Ovary (tissue), 9 donors: ENCODE data around the gene ASIP. TPM values are rescaled to one million over a fixed set of nuclear protein-coding genes. Genes with fewer than 3 reads are reported as not detected.
"Not testable (repeated sequence)": the region's sequence is repeated elsewhere in the genome, so short reads cannot be mapped to it uniquely, and the experiment has no call there.

ENCODE experiments used
- DNase-seq, 5 donors: peaks; one replicate each; pipeline ENCODE4 v3.0.0-alpha.2; 2019 to 2020
- H3K27ac ChIP-seq, 2 donors: fragments of 200-600 bp; one replicate each; pipeline versions ENCODE4 v1.5.1 to v1.8.0; 2019 to 2022
- H3K27me3 ChIP-seq: fragments of 200-600 bp; one replicate; pipeline ENCODE4 v1.8.0; 2022
- H3K36me3 ChIP-seq: fragments of 200-600 bp; sonication (generic); one replicate; pipeline ENCODE4 v1.5.1; 2019
- H3K4me1 ChIP-seq: one replicate; pipeline ENCODE4 v1.8.1; 2013; ENCODE audit warnings: mild to moderate bottlenecking, moderate library complexity; ENCODE audit not compliant: insufficient read depth
- H3K4me3 ChIP-seq: fragments of 200-600 bp; sonication (generic); one replicate; pipeline ENCODE4 v1.5.1; 2017
- H3K9me3 ChIP-seq, 2 donors: fragments of 200-600 bp in 1 of 2; sonication (generic) in 1 of 2; one replicate each; pipeline versions ENCODE4 v1.5.1 to v1.8.1; 2013 to 2019; ENCODE audit warnings: mild to moderate bottlenecking in 1 of 2, moderate library complexity in 1 of 2
- EP300 ChIP-seq: sonication (generic); formaldehyde crosslinking; IDR thresholded peaks from one replicate; pipeline ENCODE4 v1.6.1; 2017; ENCODE audit warnings: antibody characterized with exemption
- POLR2A ChIP-seq: fragments of 450-650 bp; IDR thresholded peaks from one replicate; pipeline ENCODE4 v1.6.1; 2017; ENCODE audit warnings: antibody characterized with exemption, mild to moderate bottlenecking, moderate library complexity
- WGBS, 3 donors: extraction: QIAGEN DNeasy Blood & Tissue Kit in 1 of 3; methylation state at CpG; one replicate each; pipeline versions ENCODE4 v1.1.5 to v1.1.7; 2013 to 2017; 5-methylcytosine and 5-hydroxymethylcytosine counted together
- intact Hi-C, 4 donors: fragments of 100-400 bp; cut with DNase I; formaldehyde crosslinking; loops; one replicate each; pipeline versions ENCODE4 v1.11.0 to v1.15.1; 2022 to 2023
- polyA plus RNA-seq, 2 donors: library from polyadenylated mRNA; stranded (reverse); fragments of 200-250 nt in 1 of 2; fragments of 350-450 nt in 1 of 2; fragmentation: Illumina TruSeq in 1 of 2; extraction: RNeasy Lipid Tissue Mini Kit (QIAGEN cat#74804) in 1 of 2; gene quantifications; one replicate each; pipeline ENCODE4 v1.2.3, GENCODE V29; 2013 to 2014
- total RNA-seq, 7 donors: library from RNA; depleted of rRNA in 2 of 7; stranded (reverse); fragments of >200 nt in 2 of 7; fragmentation: NEBNext Ultra II Directional in 3 of 7; extraction: Animal tissue kit (Norgen Biotek cat#: 25700) in 3 of 7; gene quantifications; one replicate each; pipeline versions ENCODE4 v1.1.0 to v1.2.4, GENCODE V29; 2016 to 2023
- TF ChIP-seq, protein P1 (sequence below), 3 donors: fragments of 450-650 bp in 2 of 3; fragments of 200-600 bp in 1 of 3; IDR thresholded peaks; one replicate each; pipeline versions ENCODE4 v1.5.1 to v1.8.0; 2016 to 2022; ENCODE audit warnings: antibody characterized with exemption in 3 of 3, mild to moderate bottlenecking in 1 of 3
- donor health status: DM: no; HTN: no; CAD: no; lungs with moderate emphysema.
- donor health status: DM: no; HTN: no; CAD: no.
- donor health status: Bipolar disorder and iron deficiency.
- donor health status: DM: yes; HTN: yes; CAD: no.
- donor health status: DM: no; HTN: no; CAD: no.
- donor health status: DM: yes; HTN: yes; CAD: no.

ASIP gene
- total and polyA plus RNA-seq, 9 donors: 0.37 to 57.1 (median 22.5) TPM

DNA sequence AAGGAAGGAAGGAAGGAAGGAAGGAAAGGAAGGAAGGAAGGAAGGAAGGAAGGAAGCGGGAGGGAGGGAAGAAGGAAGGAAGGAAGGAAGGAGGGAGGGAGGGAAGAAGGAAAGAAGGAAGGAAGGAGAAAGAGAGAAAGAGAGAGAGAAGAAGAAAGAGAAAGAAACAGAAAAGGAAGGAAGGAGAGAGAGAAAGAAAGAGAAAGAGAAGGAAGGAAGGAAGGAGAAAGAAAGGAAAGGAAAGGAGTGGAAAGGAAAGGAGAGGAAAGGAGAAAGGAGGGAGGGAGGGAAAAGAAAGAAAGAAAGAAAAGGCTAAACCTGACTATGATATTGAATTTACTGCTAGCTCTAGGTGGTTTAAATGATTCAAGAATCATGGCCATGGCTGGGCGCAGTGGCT is 5.3 kb upstream of the ASIP start:
- no peaks in the 10 kb centered on the region for H3K27me3 ChIP-seq
- no peaks in the 10 kb centered on the region for H3K4me1 ChIP-seq
- no peak overlapping the region for H3K27ac ChIP-seq
- no peaks in the 10 kb centered on the region for H3K9me3 ChIP-seq
- no peak overlapping the region for H3K4me3 ChIP-seq
- DNase-seq: no peak
- 95 to 100% (median 95%) methylated on average over 2 of the region's 2 CpGs for WGBS, 3 donors
- H3K36me3 ChIP-seq: no peaks in the 10 kb centered on the region
- intact Hi-C loops: no loop called here
- TF ChIP-seq POLR2A (no peak), EP300 (no peak)
- TF ChIP-seq, protein P1, sequence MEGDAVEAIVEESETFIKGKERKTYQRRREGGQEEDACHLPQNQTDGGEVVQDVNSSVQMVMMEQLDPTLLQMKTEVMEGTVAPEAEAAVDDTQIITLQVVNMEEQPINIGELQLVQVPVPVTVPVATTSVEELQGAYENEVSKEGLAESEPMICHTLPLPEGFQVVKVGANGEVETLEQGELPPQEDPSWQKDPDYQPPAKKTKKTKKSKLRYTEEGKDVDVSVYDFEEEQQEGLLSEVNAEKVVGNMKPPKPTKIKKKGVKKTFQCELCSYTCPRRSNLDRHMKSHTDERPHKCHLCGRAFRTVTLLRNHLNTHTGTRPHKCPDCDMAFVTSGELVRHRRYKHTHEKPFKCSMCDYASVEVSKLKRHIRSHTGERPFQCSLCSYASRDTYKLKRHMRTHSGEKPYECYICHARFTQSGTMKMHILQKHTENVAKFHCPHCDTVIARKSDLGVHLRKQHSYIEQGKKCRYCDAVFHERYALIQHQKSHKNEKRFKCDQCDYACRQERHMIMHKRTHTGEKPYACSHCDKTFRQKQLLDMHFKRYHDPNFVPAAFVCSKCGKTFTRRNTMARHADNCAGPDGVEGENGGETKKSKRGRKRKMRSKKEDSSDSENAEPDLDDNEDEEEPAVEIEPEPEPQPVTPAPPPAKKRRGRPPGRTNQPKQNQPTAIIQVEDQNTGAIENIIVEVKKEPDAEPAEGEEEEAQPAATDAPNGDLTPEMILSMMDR (IDR thresholded peaks at IDR 0.05): no peak

DNA sequence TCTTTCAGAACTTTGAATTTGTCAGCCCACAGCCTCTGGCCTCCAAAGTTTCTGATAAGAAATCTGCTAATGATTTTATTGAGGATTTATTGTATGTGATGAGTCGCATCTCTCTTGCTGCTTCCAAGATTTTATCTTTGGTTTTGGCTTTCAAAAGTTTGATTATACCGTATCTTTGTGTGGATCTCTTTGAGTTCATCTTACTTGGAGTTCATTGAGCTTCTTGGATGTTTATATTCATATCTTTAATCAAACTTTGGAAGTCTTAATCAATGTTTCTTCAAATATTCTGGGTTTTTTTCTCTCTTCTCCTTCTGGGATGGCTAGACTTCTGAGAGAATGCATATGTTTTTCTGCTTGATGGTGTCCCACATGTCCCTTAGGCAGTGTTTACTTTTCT is 3.3 kb upstream of the ASIP start:
- H3K27me3 ChIP-seq: no peaks in the 10 kb centered on the region
- DNase-seq: no peak
- H3K36me3 ChIP-seq: no peaks in the 10 kb centered on the region
- H3K4me3 ChIP-seq: no peak overlapping the region
- no peak overlapping the region for H3K27ac ChIP-seq
- no peaks in the 10 kb centered on the region for H3K9me3 ChIP-seq
- 93 to 94% (median 93%) methylated on average over 2 of the region's 2 CpGs for WGBS, 3 donors
- TF ChIP-seq POLR2A (no peak), EP300 (no peak)
- TF ChIP-seq, protein P1 (IDR thresholded peaks at IDR 0.05): no peak
- no peaks in the 10 kb centered on the region for H3K4me1 ChIP-seq
- intact Hi-C loops: no loop called here

DNA sequence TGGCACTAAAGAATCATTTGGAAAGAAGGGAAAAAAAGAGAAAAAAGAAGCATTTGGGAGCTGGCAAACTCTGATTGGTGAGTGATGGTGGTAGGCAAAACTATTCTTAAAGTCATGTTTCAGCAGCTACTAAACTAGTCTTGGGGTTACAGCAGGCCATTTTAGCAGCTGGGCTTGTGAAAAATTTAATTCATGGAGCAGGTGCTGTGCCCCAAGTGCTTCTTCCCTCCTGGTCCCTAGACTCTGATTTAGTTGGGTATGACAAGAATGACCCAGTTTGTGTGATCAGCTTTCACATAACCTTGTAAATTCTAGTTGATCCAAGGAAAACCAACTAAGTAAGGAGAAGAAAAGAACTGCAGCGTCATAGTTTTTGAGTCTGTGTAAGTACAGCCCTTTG is 1.1 kb upstream of the ASIP start:
- intact Hi-C loops: no loop called here
- Histone ChIP-seq H3K9me3 (no peaks in the 10 kb centered on the region), H3K36me3 (no peaks in the 10 kb centered on the region), H3K27ac (no peak overlapping the region), H3K4me3 (no peak overlapping the region), H3K27me3 (no peaks in the 10 kb centered on the region), H3K4me1 (no peaks in the 10 kb centered on the region)
- no peak for DNase-seq
- 94 to 100% (median 95%) methylated on average over 1 of the region's 1 CpG for WGBS, 3 donors
- TF ChIP-seq, protein P1 (IDR thresholded peaks at IDR 0.05): no peak
- TF ChIP-seq EP300 (no peak), POLR2A (no peak)

- H3K36me3 ChIP-seq, DNase-seq, H3K27ac ChIP-seq, intact Hi-C loops, H3K27me3 ChIP-seq, H3K4me3 ChIP-seq, H3K9me3 ChIP-seq, H3K4me1 ChIP-seq: not testable (repeated sequence)
- WGBS, 3 donors: 83 to 91% (median 88%) methylated on average over 4 of the region's 4 CpGs
These were observed 792 bp downstream of the ASIP start for GRCh38 chr20:34242015-34242414.

DNA sequence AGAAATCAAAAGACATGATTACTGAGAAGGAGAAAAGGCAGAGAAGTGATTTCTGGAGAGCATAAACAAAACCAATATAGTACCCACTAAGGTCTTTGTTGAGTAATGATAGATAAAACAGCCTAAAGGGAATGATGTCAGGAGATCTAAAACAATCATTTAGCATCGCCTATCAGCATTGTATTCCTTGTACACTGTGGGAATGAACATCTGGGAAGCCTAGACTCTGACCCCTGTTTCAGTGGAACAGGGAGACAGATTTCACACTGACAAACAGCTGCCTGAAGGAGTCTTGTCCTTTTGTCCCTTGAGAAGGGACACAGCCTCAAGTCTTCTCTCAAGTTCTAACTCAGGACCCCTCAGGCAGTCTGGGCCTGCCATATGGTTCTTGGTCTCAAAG is 1.7 kb downstream of the ASIP start:
- TF ChIP-seq, protein P1 (IDR thresholded peaks at IDR 0.05): no peak
- TF ChIP-seq EP300: no peak
- no peak overlapping the region for H3K27ac ChIP-seq
- H3K4me3 ChIP-seq: no peak overlapping the region
- no peaks in the 10 kb centered on the region for H3K9me3 ChIP-seq
- peaks cover 3% of the 10 kb centered on the region for H3K4me1 ChIP-seq
- intact Hi-C loops: no loop called here
- H3K27me3 ChIP-seq: no peaks in the 10 kb centered on the region
- no peak for DNase-seq
- H3K36me3 ChIP-seq: no peaks in the 10 kb centered on the region
- 84 to 88% (median 87%) methylated on average over 1 of the region's 1 CpG for WGBS, 3 donors
